ENCODE results near the gene FGGY.

GRCh38 chr1:59384443-59384842 is 87.5 kb downstream of the FGGY start:
- TF ChIP-seq POLR2A (IDR thresholded peaks at IDR 0.05), result no peak
- TF ChIP-seq CTCF (IDR thresholded peaks at IDR 0.05 in 4 of 5, conservative IDR thresholded peaks at IDR 0.05 in 1 of 5), result no peak
